HepG2 (cell line): ENCODE measurements around the gene DENND4A. TPM values are rescaled to one million over a fixed set of nuclear protein-coding genes. Genes with fewer than 3 reads are reported as not detected.

Source experiments
- FOSL2 ChIP-seq: sonication (generic); formaldehyde crosslinking; IDR thresholded peaks from 2 replicates; pipeline ENCODE4 v1.4.0; 2020; ENCODE audit warnings: missing genetic modification reagents
- FOXK1 ChIP-seq: sonication (generic); formaldehyde crosslinking; IDR thresholded peaks from 2 replicates; pipeline ENCODE4 v1.4.0; 2020; ENCODE audit warnings: low read depth, missing genetic modification reagents, borderline replicate concordance
- HDAC2 ChIP-seq: sonication (generic); formaldehyde crosslinking; IDR thresholded peaks from 2 replicates; pipeline ENCODE4 v1.4.0; 2020; ENCODE audit warnings: missing genetic modification reagents
- HNRNPK ChIP-seq: fragments of 200-400 bp; formaldehyde crosslinking; IDR thresholded peaks from 2 replicates; pipeline ENCODE4 v1.6.1; 2018; ENCODE audit warnings: low read length, low read depth, moderate library complexity, mild to moderate bottlenecking; ENCODE audit not compliant: poor library complexity, severe bottlenecking
- REST ChIP-seq, 2 experiments: IDR thresholded peaks; 2 replicates each; pipeline ENCODE4 v1.6.1; 2011 to 2012; ENCODE audit warnings: low read length in 2 of 2, borderline replicate concordance in 1 of 2, low read depth in 1 of 2, mild to moderate bottlenecking in 1 of 2, moderate library complexity in 1 of 2
- SP5 ChIP-seq: IDR thresholded peaks from 2 replicates; pipeline ENCODE4 v1.6.1; 2016; ENCODE audit warnings: low read depth, borderline replicate concordance
- TBL1XR1 ChIP-seq: fragments of 150-350 bp; IDR thresholded peaks from 2 replicates; pipeline ENCODE4 v1.6.1; 2014; ENCODE audit warnings: borderline replicate concordance, low read length; ENCODE audit not compliant: partially characterized antibody
- ZNF749 ChIP-seq: sonication (generic); formaldehyde crosslinking; IDR thresholded peaks from 2 replicates; pipeline ENCODE4 v1.8.0; 2022; ENCODE audit warnings: mild to moderate bottlenecking, missing genetic modification reagents, moderate library complexity, borderline replicate concordance
- ZNF878 ChIP-seq: sonication (generic); formaldehyde crosslinking; IDR thresholded peaks from 2 replicates; pipeline ENCODE4 v1.8.1; 2023; ENCODE audit warnings: mild to moderate bottlenecking, missing genetic modification reagents, moderate library complexity
- polyA plus RNA-seq, 8 experiments: library from polyadenylated mRNA; depleted of rRNA in 3 of 8; stranded (reverse) in 7 of 8; unstranded in 1 of 8; fragments of >200 nt; fragmentation: Illumina TruSeq in 4 of 8; extraction: Trizol in 4 of 8; gene quantifications; 2 replicates each; pipeline versions ENCODE4 v1.2.1 to v1.2.3, GENCODE V29; 2011 to 2016; ENCODE audit warnings: low read depth in 4 of 8, missing spikeins in 1 of 8, mixed read lengths in 1 of 8; ENCODE audit not compliant: insufficient read depth in 1 of 8
- total RNA-seq, 5 experiments: library from RNA; depleted of rRNA; stranded (reverse); fragments of >200 nt; fragmentation: Illumina TruSeq; extraction: Trizol; gene quantifications; 2 replicates each; pipeline ENCODE4 v1.2.3, GENCODE V29; 2016; ENCODE audit warnings: low read depth in 1 of 5
- TF ChIP-seq, protein P1 (sequence below): IDR thresholded peaks from 2 replicates; pipeline ENCODE4 v1.6.1; 2016
- TF ChIP-seq, protein P2 (sequence below): fragments of 450-650 bp; IDR thresholded peaks from 2 replicates; pipeline ENCODE4 v1.6.1; 2017; ENCODE audit warnings: mild to moderate bottlenecking
- TF ChIP-seq, protein P3 (sequence below): sonication (generic); formaldehyde crosslinking; IDR thresholded peaks from 2 replicates; pipeline ENCODE4 v1.4.0; 2020; ENCODE audit warnings: missing genetic modification reagents
- TF ChIP-seq, protein P4 (sequence below): sonication (generic); formaldehyde crosslinking; IDR thresholded peaks from 2 replicates; pipeline ENCODE4 v1.5.1; 2020; ENCODE audit warnings: mild to moderate bottlenecking, missing genetic modification reagents, moderate library complexity
- TF ChIP-seq, protein P5 (sequence below): sonication (generic); formaldehyde crosslinking; IDR thresholded peaks from 2 replicates; pipeline ENCODE4 v1.5.1; 2020; ENCODE audit warnings: mild to moderate bottlenecking, missing genetic modification reagents, borderline replicate concordance

The DENND4A gene
- total and polyA plus RNA-seq, 2 of the 13 experiments (the other 11 are each of a cell fraction or from before 2014, with no cell fraction given): 13.2 to 18.6 TPM

GRCh38 chr15:65792138-65792987 is at the start of gene DENND4A (continued):
- TF ChIP-seq, protein P1, sequence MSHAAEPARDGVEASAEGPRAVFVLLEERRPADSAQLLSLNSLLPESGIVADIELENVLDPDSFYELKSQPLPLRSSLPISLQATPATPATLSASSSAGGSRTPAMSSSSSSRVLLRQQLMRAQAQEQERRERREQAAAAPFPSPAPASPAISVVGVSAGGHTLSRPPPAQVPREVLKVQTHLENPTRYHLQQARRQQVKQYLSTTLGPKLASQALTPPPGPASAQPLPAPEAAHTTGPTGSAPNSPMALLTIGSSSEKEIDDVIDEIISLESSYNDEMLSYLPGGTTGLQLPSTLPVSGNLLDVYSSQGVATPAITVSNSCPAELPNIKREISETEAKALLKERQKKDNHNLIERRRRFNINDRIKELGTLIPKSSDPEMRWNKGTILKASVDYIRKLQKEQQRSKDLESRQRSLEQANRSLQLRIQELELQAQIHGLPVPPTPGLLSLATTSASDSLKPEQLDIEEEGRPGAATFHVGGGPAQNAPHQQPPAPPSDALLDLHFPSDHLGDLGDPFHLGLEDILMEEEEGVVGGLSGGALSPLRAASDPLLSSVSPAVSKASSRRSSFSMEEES: peak; percentile 23; the same call in 1 of the 2 replicates
- TF ChIP-seq, protein P2, sequence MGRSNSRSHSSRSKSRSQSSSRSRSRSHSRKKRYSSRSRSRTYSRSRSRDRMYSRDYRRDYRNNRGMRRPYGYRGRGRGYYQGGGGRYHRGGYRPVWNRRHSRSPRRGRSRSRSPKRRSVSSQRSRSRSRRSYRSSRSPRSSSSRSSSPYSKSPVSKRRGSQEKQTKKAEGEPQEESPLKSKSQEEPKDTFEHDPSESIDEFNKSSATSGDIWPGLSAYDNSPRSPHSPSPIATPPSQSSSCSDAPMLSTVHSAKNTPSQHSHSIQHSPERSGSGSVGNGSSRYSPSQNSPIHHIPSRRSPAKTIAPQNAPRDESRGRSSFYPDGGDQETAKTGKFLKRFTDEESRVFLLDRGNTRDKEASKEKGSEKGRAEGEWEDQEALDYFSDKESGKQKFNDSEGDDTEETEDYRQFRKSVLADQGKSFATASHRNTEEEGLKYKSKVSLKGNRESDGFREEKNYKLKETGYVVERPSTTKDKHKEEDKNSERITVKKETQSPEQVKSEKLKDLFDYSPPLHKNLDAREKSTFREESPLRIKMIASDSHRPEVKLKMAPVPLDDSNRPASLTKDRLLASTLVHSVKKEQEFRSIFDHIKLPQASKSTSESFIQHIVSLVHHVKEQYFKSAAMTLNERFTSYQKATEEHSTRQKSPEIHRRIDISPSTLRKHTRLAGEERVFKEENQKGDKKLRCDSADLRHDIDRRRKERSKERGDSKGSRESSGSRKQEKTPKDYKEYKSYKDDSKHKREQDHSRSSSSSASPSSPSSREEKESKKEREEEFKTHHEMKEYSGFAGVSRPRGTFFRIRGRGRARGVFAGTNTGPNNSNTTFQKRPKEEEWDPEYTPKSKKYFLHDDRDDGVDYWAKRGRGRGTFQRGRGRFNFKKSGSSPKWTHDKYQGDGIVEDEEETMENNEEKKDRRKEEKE: no peak
- TF ChIP-seq, protein P3, sequence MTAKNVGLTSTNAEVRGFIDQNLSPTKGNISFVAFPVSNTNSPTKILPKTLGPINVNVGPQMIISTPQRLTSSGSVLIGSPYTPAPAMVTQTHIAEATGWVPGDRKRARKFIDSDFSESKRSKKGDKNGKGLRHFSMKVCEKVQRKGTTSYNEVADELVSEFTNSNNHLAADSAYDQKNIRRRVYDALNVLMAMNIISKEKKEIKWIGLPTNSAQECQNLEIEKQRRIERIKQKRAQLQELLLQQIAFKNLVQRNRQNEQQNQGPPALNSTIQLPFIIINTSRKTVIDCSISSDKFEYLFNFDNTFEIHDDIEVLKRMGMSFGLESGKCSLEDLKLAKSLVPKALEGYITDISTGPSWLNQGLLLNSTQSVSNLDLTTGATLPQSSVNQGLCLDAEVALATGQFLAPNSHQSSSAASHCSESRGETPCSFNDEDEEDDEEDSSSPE (CRISPR knock-in tag): peak; percentile 72
- peak; percentile 67 for TF ChIP-seq HDAC2 (CRISPR knock-in tag)
- TF ChIP-seq FOXK1 (CRISPR knock-in tag): peak; percentile 15; the same call in 1 of the 2 replicates
- TF ChIP-seq TBL1XR1: peak; percentile 25
- peak; percentile 97 for TF ChIP-seq SP5
- peak; percentile 65 for TF ChIP-seq FOSL2 (CRISPR knock-in tag)
- TF ChIP-seq HNRNPK: peak; percentile 8
- TF ChIP-seq, protein P4, sequence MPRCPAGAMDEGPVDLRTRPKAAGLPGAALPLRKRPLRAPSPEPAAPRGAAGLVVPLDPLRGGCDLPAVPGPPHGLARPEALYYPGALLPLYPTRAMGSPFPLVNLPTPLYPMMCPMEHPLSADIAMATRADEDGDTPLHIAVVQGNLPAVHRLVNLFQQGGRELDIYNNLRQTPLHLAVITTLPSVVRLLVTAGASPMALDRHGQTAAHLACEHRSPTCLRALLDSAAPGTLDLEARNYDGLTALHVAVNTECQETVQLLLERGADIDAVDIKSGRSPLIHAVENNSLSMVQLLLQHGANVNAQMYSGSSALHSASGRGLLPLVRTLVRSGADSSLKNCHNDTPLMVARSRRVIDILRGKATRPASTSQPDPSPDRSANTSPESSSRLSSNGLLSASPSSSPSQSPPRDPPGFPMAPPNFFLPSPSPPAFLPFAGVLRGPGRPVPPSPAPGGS: peak; percentile 68; the same call in 1 of the 2 replicates
- TF ChIP-seq, protein P5, sequence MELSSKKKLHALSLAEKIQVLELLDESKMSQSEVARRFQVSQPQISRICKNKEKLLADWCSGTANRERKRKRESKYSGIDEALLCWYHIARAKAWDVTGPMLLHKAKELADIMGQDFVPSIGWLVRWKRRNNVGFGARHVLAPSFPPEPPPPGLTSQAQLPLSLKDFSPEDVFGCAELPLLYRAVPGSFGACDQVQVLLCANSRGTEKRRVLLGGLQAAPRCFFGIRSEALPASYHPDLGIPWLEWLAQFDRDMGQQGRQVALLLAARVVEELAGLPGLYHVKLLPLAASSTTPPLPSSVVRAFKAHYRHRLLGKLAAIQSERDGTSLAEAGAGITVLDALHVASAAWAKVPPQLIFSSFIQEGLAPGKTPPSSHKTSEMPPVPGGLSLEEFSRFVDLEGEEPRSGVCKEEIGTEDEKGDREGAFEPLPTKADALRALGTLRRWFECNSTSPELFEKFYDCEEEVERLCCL (CRISPR knock-in tag): 0 out of 2 replicates have a peak, but pooled peaks have one; percentile 71
- TF ChIP-seq ZNF878 (CRISPR knock-in tag): peak; percentile 80; the same call in 1 of the 2 replicates
- no peak; a peak in 1 of 4 replicates for TF ChIP-seq REST (IDR thresholded peaks at IDR 0.05; ENCODE audit: borderline replicate concordance in 1 of 2, low read depth in 1 of 2, low read length in 2 of 2)
- peak; percentile 69; the same call in 1 of the 2 replicates for TF ChIP-seq ZNF749 (CRISPR knock-in tag)
